Nephron (organoid): ENCODE data around the gene CRADD.

Source experiments
- H3K27ac Mint-ChIP-seq, 3 experiments: 2 replicates each; pipeline ENCODE4 v1.8.0; 2020; ENCODE audit warnings: mixed read lengths in 3 of 3, mild to moderate bottlenecking in 2 of 3, moderate library complexity in 1 of 3
- H3K27me3 Mint-ChIP-seq: 2 replicates; pipeline ENCODE4 v1.8.0; 2021; ENCODE audit warnings: low read depth, mild to moderate bottlenecking, moderate library complexity, mixed read lengths
- H3K36me3 Mint-ChIP-seq: 2 replicates; pipeline ENCODE4 v1.8.0; 2020; ENCODE audit warnings: low read depth, mixed read lengths
- H3K4me1 Mint-ChIP-seq: 2 replicates; pipeline ENCODE4 v1.8.0; 2020; ENCODE audit warnings: mixed read lengths
- H3K4me3 Mint-ChIP-seq, 3 experiments: 2 replicates each; pipeline ENCODE4 v1.8.0; 2020; ENCODE audit warnings: mild to moderate bottlenecking in 3 of 3, mixed read lengths in 3 of 3, moderate library complexity in 2 of 3
- H3K9me3 Mint-ChIP-seq: 2 replicates; pipeline ENCODE4 v1.8.0; 2020; ENCODE audit warnings: mixed read lengths
- CTCF ChIP-seq, 3 experiments: fragments of 200-600 bp; sonication (generic); IDR thresholded peaks; one replicate each; pipeline ENCODE4 v1.5.0; 2021; ENCODE audit warnings: antibody characterized with exemption in 3 of 3; ENCODE audit not compliant: unreplicated experiment in 3 of 3

The CRADD gene

GRCh38 chr12:93939641-93940325 lies 262.6 kb downstream of the CRADD start:
- no peaks in the 10 kb centered on the region for H3K36me3 Mint-ChIP-seq
- peaks cover 13% of the 10 kb centered on the region for H3K27me3 Mint-ChIP-seq
- peaks cover 23% of the 10 kb centered on the region for H3K9me3 Mint-ChIP-seq
- no peak overlapping the region for H3K4me3 Mint-ChIP-seq
- no peak overlapping the region for H3K27ac Mint-ChIP-seq
- no peak for TF ChIP-seq CTCF (IDR thresholded peaks at IDR 0.05; ENCODE audit: unreplicated experiment in 3 of 3)
- H3K4me1 Mint-ChIP-seq, result peaks cover 16% of the 10 kb centered on the region

GRCh38 chr12:93943780-93944179 lies 266.6 kb downstream of the CRADD start:
- Mint-ChIP-seq H3K27me3 (peaks cover 8% of the 10 kb centered on the region), H3K4me1 (peaks cover 16% of the 10 kb centered on the region), H3K27ac (no peak overlapping the region), H3K4me3 (no peak overlapping the region), H3K36me3 (no peaks in the 10 kb centered on the region), H3K9me3 (peaks cover 5% of the 10 kb centered on the region)
- TF ChIP-seq CTCF (IDR thresholded peaks at IDR 0.05; ENCODE audit: unreplicated experiment in 3 of 3), result no peak

GRCh38 chr12:93944201-93944600 lies 267.0 kb downstream of the CRADD start:
- H3K4me1 Mint-ChIP-seq, result peaks cover 16% of the 10 kb centered on the region
- peaks cover 8% of the 10 kb centered on the region for H3K27me3 Mint-ChIP-seq
- H3K4me3 Mint-ChIP-seq, result no peak overlapping the region
- H3K36me3 Mint-ChIP-seq, result no peaks in the 10 kb centered on the region
- H3K27ac Mint-ChIP-seq, result no peak overlapping the region
- no peak for TF ChIP-seq CTCF (IDR thresholded peaks at IDR 0.05; ENCODE audit: unreplicated experiment in 3 of 3)
- peaks cover 5% of the 10 kb centered on the region for H3K9me3 Mint-ChIP-seq
